Suprapubic skin (tissue), 3 donors: Measurements from ENCODE around the gene KRTAP10-9.
"Not testable (repeated sequence)": the region's sequence is repeated elsewhere in the genome, so short reads cannot be mapped to it uniquely, and the experiment has no call there.

Experiments
- POLR2A ChIP-seq, 2 donors: fragments of 450-650 bp; IDR thresholded peaks; one replicate each; pipeline ENCODE4 v1.6.1; 2017; ENCODE audit warnings: antibody characterized with exemption in 2 of 2, mild to moderate bottlenecking in 2 of 2, moderate library complexity in 2 of 2
- TF ChIP-seq, protein P1 (sequence below), 2 donors: fragments of 200-600 bp in 1 of 2; fragments of 450-650 bp in 1 of 2; sonication (generic) in 1 of 2; IDR thresholded peaks; one replicate each; pipeline ENCODE4 v1.5.1; 2016 to 2019; ENCODE audit warnings: antibody characterized with exemption in 2 of 2, mild to moderate bottlenecking in 1 of 2, moderate library complexity in 1 of 2

DNA sequence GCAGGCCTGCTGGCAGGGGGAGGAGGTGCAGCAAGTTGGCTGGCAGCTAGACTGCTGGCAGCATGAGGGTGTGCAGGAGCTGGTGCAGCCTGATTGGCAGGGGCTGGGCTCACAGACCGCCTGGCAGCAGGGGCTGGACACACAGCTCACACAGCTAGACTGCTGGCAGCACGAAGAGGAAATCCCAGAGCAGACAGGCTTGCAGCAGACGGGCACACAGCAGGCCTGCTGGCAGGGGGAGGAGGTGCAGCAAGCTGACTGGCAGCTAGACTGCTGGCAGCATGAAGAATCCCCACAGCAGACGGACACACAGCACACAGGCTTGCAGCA lies 35.1 kb upstream of the KRTAP10-9 start:
- TF ChIP-seq, protein P1, sequence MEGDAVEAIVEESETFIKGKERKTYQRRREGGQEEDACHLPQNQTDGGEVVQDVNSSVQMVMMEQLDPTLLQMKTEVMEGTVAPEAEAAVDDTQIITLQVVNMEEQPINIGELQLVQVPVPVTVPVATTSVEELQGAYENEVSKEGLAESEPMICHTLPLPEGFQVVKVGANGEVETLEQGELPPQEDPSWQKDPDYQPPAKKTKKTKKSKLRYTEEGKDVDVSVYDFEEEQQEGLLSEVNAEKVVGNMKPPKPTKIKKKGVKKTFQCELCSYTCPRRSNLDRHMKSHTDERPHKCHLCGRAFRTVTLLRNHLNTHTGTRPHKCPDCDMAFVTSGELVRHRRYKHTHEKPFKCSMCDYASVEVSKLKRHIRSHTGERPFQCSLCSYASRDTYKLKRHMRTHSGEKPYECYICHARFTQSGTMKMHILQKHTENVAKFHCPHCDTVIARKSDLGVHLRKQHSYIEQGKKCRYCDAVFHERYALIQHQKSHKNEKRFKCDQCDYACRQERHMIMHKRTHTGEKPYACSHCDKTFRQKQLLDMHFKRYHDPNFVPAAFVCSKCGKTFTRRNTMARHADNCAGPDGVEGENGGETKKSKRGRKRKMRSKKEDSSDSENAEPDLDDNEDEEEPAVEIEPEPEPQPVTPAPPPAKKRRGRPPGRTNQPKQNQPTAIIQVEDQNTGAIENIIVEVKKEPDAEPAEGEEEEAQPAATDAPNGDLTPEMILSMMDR (IDR thresholded peaks at IDR 0.05), result not testable (repeated sequence)
- TF ChIP-seq POLR2A (IDR thresholded peaks at IDR 0.05), result not testable (repeated sequence)
